Psoas muscle (tissue), 8 donors: ENCODE measurements around the gene RFX3. TPM values are rescaled to one million over a fixed set of nuclear protein-coding genes. Genes with fewer than 3 reads are reported as not detected.

Source experiments
- ATAC-seq, 4 donors: fragments of 200-7000 bp; cut with Tn5 transposase; one replicate each; pipeline ENCODE4 v1.9.1; 2020; ENCODE audit warnings: moderate library complexity in 3 of 4, mild to moderate bottlenecking in 2 of 4
- DNase-seq, 2 donors: peaks; one replicate each; pipeline ENCODE4 v3.0.0-alpha.2; 2020
- H3K27ac ChIP-seq: fragments of 200-600 bp; one replicate; pipeline ENCODE4 v1.8.0; 2022
- H3K27me3 ChIP-seq, 3 donors: fragments of 200-600 bp in 1 of 3; one replicate each; pipeline versions ENCODE4 v1.6.1 to v1.8.0; 2013 to 2022; ENCODE audit warnings: low read length in 2 of 3, mild to moderate bottlenecking in 2 of 3, moderate library complexity in 1 of 3; ENCODE audit not compliant: insufficient read depth in 3 of 3
- H3K36me3 ChIP-seq, 2 donors: fragments of 200-600 bp in 1 of 2; one replicate each; pipeline versions ENCODE4 v1.6.1 to v1.8.0; 2013 to 2022; ENCODE audit warnings: low read depth in 1 of 2, mild to moderate bottlenecking in 1 of 2, moderate library complexity in 1 of 2; ENCODE audit not compliant: insufficient read depth in 1 of 2
- H3K4me1 ChIP-seq: fragments of 200-600 bp; one replicate; pipeline ENCODE4 v1.8.0; 2022
- H3K4me3 ChIP-seq: fragments of 200-600 bp; one replicate; pipeline ENCODE4 v1.8.0; 2022; ENCODE audit warnings: mild to moderate bottlenecking
- H3K9me3 ChIP-seq: fragments of 200-600 bp; one replicate; pipeline ENCODE4 v1.8.0; 2022
- CTCF ChIP-seq: fragments of 200-600 bp; IDR thresholded peaks from one replicate; pipeline ENCODE4 v1.8.0; 2022; ENCODE audit warnings: antibody characterized with exemption
- WGBS, 3 donors: extraction: QIAGEN DNeasy Blood & Tissue Kit; methylation state at CpG; one replicate each; pipeline versions ENCODE4 v1.1.6 to v1.1.7; 2013; 5-methylcytosine and 5-hydroxymethylcytosine counted together
- intact Hi-C, 2 donors: fragments of 100-400 bp; cut with DNase I; formaldehyde crosslinking; loops; one replicate each; pipeline versions ENCODE4 v1.11.0 to v1.14.2; 2022
- polyA plus RNA-seq, 3 donors: library from polyadenylated mRNA; stranded (reverse); fragments of 200-250 nt; gene quantifications; one replicate each; pipeline ENCODE4 v1.2.3, GENCODE V29; 2013
- total RNA-seq, 4 donors: library from RNA; stranded (reverse); fragmentation: NEBNext Ultra II Directional in 2 of 4; extraction: Animal tissue kit (Norgen Biotek cat#: 25700) in 2 of 4; gene quantifications; one replicate each; pipeline versions ENCODE4 v1.2.1 to v1.2.4, GENCODE V29; 2021 to 2023
- donor health status: healthy with polysubstance abuse.
- donor health status: DM: no; HTN: no; CAD: no; lungs with moderate emphysema.
- donor health status: Bipolar disorder and iron deficiency.
- donor health status: healthy.
- donor health status: DM: yes; HTN: yes; CAD: no.
- donor health status: DM: no; HTN: no; CAD: no.
- donor health status: DM: no; HTN: no; CAD: no.
- donor health status: DM: yes; HTN: yes; CAD: no.

Gene RFX3
- total and polyA plus RNA-seq, 7 donors: 0.38 to 5.7 (median 2.8) TPM

- WGBS, 3 donors: 86 to 89% (median 89%) methylated on average over 7 of the region's 7 CpGs
- DNase-seq: no peak
- intact Hi-C loops: loop anchor here in 1 of 2 donors (10.0 kb wide), 1 partner anchor 187 kb away; no protein-coding TSS in a partner anchor
- no peaks in the 10 kb centered on the region for H3K36me3 ChIP-seq
- no peaks in the 10 kb centered on the region for H3K9me3 ChIP-seq
- H3K27ac ChIP-seq: no peak overlapping the region
- ATAC-seq: peak in 3 of 4 donors; percentile 70 to 78 (median 73)
- H3K27me3 ChIP-seq: no peaks in the 10 kb centered on the region
- H3K4me3 ChIP-seq: no peak overlapping the region
- peak; percentile 47 for TF ChIP-seq CTCF
- peaks cover 11% of the 10 kb centered on the region for H3K4me1 ChIP-seq
These were observed 84.5 kb downstream of the RFX3 start for GRCh38 chr9:3441197-3441816.

- intact Hi-C loops: no loop called here
- no peaks in the 10 kb centered on the region for H3K27me3 ChIP-seq
- no peak overlapping the region for H3K27ac ChIP-seq
- H3K36me3 ChIP-seq: no peaks in the 10 kb centered on the region
- peaks cover 29% of the 10 kb centered on the region for H3K4me1 ChIP-seq
- DNase-seq: no peak
- no peak overlapping the region for H3K4me3 ChIP-seq
- no peaks in the 10 kb centered on the region for H3K9me3 ChIP-seq
- WGBS, 3 donors: 29 to 55% (median 38%) methylated on average over 4 of the region's 4 CpGs
- ATAC-seq: peak in 1 of 4 donors; percentile 49
- TF ChIP-seq CTCF: no peak
These were observed 89.0 kb downstream of the RFX3 start for GRCh38 chr9:3436629-3437420.

- intact Hi-C loops: no loop called here
- TF ChIP-seq CTCF: no peak
- WGBS, 3 donors: 27 to 62% (median 38%) methylated on average over 1 of the region's 1 CpG
- H3K27ac ChIP-seq: no peak overlapping the region
- peak; percentile 47 to 85 (median 80) for ATAC-seq
- H3K9me3 ChIP-seq: no peaks in the 10 kb centered on the region
- H3K36me3 ChIP-seq: no peaks in the 10 kb centered on the region
- no peak for DNase-seq
- H3K4me1 ChIP-seq: peaks cover 29% of the 10 kb centered on the region
- H3K27me3 ChIP-seq: no peaks in the 10 kb centered on the region
- H3K4me3 ChIP-seq: no peak overlapping the region
These were observed 90.1 kb downstream of the RFX3 start for GRCh38 chr9:3435732-3436131.

GRCh38 chr9:3434594-3434993 is 91.2 kb downstream of the RFX3 start:
- Histone ChIP-seq H3K9me3 (no peaks in the 10 kb centered on the region), H3K36me3 (no peaks in the 10 kb centered on the region), H3K4me3 (peak overlapping the region; percentile 5), H3K4me1 (peaks cover 29% of the 10 kb centered on the region), H3K27me3 (no peaks in the 10 kb centered on the region), H3K27ac (no peak overlapping the region)
- TF ChIP-seq CTCF: no peak
- intact Hi-C loops: loop anchor here in 1 of 2 donors (1.0 kb wide), 1 partner anchor 23 kb away; no protein-coding TSS in a partner anchor
- DNase-seq: no peak
- ATAC-seq: peak; percentile 61 to 87 (median 82)
- 78 to 94% (median 93%) methylated on average over 1 of the region's 1 CpG for WGBS, 3 donors
